GM19240 (cell line): ENCODE results near the gene SLC7A9.

Source experiments
- DNase-seq: peaks from one replicate; pipeline ENCODE4 v3.0.0; 2011; ENCODE audit warnings: low spot score; ENCODE audit not compliant: insufficient read length

SLC7A9 gene

GRCh38 chr19:32828643-32829344 lies 40.8 kb downstream of the SLC7A9 start:
- no peak for DNase-seq

- no peak for DNase-seq
Measured at GRCh38 chr19:32828139-32828538, 41.4 kb downstream of the SLC7A9 start.

GRCh38 chr19:32824916-32825608 lies 44.5 kb downstream of the SLC7A9 start:
- DNase-seq: no peak

DNA sequence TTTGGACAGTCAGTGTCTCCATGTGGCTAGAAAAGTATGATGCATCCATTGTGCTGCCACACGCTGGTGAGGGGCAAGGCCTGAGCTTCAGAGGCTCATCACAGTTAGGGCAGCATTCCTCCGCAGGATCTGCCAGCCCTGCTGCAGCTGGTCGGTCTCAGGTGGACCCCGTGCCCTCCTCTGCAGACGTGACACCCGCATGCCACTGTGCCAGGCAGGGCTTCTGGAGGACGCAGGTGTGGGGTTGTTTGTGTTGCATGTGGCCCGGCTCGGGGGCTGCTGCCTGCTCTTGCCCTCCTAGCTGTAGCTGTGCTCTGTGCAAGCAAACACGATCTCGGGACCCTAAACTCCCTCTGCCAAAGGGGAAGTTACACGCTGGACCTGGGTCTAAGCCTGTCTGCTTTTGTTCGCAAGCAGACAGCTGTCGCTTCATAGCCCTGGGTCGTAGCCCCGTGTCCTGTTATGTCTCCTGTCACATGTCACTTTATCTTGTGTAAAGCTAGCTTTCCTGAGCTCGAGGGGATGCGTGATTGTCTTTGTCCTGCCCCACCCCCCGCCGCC lies 45.3 kb downstream of the SLC7A9 start:
- DNase-seq: no peak

DNA sequence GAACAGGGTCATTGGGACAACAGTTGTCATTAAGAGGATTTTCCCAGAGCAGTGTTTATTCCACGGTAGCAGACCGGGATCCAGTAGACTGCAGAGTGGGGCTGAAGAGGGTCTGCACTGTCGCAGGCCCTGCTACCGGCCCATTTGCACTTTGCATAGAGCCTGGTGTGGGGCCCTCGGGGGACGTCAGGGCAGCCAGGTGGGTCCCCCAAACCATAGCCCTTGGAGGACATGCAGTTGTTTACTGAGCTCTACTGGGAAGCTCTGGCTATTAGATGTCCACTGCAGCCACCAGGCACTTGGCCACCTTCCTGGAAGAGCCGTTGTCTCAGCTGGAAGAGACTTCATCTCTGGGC lies 45.8 kb downstream of the SLC7A9 start:
- DNase-seq: no peak

GRCh38 chr19:32822916-32823746 lies 46.4 kb downstream of the SLC7A9 start:
- DNase-seq: no peak

- DNase-seq: no peak
Measured at GRCh38 chr19:32819419-32820400, 49.9 kb downstream of the SLC7A9 start.

DNA sequence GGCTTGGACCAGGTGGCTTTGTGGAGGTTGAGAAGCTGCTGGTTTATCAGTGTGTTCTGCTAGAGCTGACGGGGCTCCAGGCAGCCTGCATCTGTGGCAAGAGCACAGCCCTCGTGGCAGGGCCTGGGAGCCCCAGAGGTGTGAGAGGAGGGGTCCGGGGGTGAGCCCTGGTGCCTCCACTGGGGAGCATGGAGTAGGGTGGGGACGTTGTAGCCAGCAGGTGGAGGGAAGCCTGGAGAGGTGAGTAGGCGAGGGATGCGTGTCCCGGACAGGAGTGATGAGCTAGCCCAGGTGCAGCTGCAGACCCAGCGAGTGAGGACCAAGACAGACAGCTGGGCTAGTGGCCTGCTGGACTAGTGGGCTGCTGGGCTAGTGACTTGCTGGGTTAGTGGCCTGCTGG lies 51.0 kb downstream of the SLC7A9 start:
- DNase-seq: no peak

DNA sequence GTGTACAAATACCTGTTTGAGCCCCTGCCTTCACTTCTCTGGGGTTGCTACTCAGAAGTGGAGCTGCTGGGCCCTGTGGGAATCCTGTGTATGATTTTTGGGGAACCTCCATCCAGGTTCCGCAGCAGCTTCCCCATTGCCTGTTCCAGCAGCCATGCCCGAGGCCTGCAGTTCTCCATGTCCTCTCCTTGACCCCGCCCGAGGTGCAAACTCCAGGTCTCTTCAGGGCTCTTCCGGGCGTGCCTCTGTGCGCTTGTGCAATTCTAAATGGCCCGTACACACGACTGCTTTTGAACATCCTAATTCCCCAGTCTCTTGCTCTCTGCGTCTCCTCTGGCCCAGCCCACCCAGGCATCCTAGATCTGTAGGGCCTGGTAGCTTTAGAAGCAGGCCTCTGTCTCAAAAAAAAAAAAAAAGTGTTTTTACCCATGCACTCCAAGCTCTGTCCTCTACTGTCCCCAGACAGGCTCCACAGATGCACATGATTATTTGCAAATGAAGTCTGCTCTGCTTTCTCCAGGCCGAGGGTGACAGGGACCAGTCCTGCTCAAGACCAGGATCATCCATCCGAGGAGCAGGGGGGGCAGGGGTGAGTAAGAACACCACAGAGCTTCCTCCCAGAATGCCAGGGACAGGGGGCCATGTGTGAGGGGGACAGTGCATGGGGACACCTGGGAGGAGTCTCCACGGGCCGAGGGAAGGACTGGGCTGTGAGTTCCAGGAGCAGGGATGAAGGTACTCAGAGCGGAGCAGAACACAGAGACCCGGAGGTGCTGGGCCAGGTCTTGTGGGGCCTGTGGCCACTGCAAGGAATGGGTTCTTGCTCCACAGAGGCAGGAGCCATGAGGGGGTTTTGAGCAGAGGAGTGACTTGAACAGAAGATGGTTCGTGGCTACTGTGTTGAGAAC lies 51.7 kb downstream of the SLC7A9 start:
- no peak for DNase-seq

DNA sequence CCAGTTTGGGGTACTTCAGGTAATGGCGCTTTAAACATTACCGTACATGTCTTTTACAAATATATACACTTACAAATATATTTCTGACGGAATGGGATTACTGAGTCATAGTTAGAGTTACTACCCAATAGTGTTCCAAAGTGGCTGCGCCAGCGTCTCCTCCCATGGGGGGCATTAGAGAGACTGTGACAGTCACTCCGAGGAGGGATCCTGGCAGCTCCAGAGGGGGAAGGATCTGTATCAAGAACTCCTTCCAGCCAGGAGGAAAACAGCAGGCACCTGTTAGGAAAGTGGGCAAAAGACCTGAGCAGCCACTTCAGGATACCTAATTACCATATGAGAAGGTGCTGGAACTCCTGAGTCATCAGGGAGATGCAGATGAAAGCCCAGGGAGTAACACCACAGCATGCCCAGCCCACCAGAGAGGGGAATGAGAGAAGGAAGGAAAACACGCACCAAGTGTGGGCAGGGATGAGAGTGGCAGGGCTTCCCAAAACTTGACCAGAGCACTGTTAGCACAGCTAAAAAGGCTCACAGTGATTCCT lies 52.9 kb downstream of the SLC7A9 start:
- no peak for DNase-seq

DNA sequence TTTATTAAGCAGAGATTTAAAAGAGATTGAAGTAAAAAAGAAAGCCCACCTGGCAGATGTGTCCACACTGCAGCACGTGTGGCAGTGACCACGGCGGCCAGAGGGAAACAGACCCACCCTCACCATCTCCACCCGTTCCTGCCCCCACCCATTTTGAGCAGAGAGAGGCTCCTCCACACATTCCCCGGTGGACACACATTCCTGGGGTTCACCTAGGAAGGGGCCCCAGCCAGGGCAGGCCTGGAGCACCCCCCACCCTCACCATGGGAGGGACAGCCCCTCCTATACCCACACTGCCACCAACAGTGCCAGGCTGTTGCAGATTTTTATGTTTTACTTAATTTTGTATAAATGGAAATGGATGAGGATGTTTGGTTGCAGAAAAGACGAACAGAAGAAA lies 54.9 kb downstream of the SLC7A9 start:
- no peak for DNase-seq

DNA sequence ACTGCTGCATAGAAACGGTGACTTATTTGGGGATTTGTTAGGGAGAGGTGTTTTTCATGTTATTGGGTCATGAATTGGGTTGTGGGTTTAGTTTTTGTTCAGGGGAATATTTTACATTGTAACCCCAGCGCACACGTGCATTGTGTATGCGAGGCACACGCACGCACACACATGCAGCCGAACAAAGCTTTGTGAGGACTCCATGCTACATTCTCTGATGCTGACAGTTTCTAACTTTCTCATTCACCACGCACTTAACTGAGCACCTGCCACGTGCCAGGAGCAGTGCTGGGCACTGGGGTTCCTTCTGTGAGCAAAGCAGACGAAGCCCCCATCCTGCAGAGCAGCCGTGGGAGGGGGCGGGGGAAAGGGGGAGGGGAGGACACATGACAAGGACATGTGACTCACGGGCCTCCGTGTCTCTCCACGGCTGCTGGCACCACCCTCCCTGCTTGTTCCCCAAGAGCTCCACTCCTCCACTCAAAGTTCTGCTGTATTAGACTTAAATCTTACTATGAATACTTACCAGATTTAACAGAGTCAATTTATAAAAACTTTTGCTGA lies 55.6 kb downstream of the SLC7A9 start:
- DNase-seq: no peak

DNA sequence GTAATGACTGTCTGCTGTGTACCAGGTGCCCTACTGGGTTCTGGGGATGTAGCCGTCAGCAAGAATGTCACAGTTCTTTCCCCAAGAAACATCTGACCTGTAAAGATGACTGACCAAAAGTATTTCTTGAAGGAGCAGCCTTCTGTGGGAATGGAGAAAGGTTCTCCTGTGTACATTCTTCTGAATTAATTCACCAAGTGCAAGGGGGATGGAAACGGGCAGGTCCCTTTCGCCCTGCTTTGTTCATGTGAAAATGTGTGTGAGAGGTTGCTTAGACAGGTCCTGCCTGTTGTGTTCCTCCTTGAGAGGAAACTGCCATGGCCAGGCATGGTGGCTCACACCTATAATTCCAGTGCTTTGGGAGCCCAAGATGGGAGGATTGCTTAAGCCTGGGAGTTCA lies 57.0 kb downstream of the SLC7A9 start:
- no peak for DNase-seq

DNA sequence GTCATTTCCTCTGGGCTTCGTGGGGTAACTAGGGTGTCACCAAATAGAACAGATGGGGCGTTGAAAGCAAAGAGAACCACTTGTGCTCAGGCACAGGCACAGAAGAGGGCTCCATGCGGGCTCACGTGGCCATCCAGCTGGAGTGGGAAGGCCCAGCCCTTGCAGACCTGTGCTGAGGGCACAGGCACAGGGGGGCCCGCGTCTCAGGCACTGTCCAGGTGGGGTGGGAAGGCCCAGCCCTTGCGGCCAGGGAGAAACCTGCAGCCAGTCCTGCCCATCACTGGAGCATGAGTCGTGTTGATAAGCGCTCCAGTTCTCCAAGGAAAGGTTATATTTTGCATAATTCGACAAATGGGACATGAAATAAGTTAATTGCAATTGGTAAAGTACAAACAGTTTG lies 57.5 kb downstream of the SLC7A9 start:
- DNase-seq: no peak

GRCh38 chr19:32811151-32811550 lies 58.4 kb downstream of the SLC7A9 start:
- no peak for DNase-seq

GRCh38 chr19:32810452-32810851 lies 59.1 kb downstream of the SLC7A9 start:
- DNase-seq: no peak

GRCh38 chr19:32809754-32810153 lies 59.8 kb downstream of the SLC7A9 start:
- DNase-seq: no peak

- no peak for DNase-seq
Measured at GRCh38 chr19:32809254-32809653, 60.3 kb downstream of the SLC7A9 start.

- no peak for DNase-seq
Measured at GRCh38 chr19:32808236-32808635, 61.3 kb downstream of the SLC7A9 start.
